Measurements from ENCODE around the gene BHMT. TPM values are rescaled to one million over a fixed set of nuclear protein-coding genes. Genes with fewer than 3 reads are reported as not detected.

BHMT gene
- total RNA-seq, 1 donor from 2014 or later = 20.4 TPM

DNA sequence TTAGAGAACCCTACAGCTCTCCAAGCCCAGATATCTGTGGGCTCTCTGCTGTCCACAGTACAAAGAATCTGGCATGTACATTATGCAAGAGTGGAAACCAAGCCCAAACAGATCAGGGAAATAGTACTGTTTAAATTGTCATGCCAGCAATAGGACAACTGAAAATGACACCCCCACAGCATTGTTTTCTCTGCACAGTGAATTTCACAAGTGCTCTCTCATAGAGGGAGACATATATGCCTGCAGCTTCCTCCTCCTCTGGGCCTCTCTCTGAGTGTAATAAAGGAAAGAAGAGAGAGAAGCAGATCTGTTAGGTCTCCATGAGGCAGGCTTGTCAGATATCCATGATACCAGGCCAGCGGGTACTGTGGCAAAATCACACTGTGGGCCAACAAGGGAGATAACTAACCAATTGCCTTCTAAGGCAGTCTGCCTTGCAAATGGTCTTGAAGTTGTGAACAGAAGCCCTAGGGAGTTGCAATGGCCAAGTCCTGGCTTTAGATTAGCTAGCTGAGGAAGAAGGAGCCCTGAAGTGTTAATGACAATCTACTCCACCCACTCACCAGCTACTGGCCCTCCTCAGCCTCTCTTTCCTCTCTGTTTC lies 69.9 kb downstream of the BHMT start:
- no peak overlapping the region for H3K27ac Mint-ChIP-seq (ENCODE audit: unreplicated experiment)
- no peaks in the 10 kb centered on the region for H3K27me3 Mint-ChIP-seq (ENCODE audit: unreplicated experiment)
- TF ChIP-seq, protein P1, sequence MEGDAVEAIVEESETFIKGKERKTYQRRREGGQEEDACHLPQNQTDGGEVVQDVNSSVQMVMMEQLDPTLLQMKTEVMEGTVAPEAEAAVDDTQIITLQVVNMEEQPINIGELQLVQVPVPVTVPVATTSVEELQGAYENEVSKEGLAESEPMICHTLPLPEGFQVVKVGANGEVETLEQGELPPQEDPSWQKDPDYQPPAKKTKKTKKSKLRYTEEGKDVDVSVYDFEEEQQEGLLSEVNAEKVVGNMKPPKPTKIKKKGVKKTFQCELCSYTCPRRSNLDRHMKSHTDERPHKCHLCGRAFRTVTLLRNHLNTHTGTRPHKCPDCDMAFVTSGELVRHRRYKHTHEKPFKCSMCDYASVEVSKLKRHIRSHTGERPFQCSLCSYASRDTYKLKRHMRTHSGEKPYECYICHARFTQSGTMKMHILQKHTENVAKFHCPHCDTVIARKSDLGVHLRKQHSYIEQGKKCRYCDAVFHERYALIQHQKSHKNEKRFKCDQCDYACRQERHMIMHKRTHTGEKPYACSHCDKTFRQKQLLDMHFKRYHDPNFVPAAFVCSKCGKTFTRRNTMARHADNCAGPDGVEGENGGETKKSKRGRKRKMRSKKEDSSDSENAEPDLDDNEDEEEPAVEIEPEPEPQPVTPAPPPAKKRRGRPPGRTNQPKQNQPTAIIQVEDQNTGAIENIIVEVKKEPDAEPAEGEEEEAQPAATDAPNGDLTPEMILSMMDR (IDR thresholded peaks at IDR 0.05; ENCODE audit: partially characterized antibody, unreplicated experiment) = no peak
- no peak overlapping the region for H3K4me3 Mint-ChIP-seq (ENCODE audit: unreplicated experiment)
- no peaks in the 10 kb centered on the region for H3K9me3 Mint-ChIP-seq (ENCODE audit: unreplicated experiment)
- DNase-seq = no peak
- peaks cover 2% of the 10 kb centered on the region for H3K4me1 Mint-ChIP-seq (ENCODE audit: low read depth, unreplicated experiment)
- H3K36me3 Mint-ChIP-seq (ENCODE audit: unreplicated experiment) = no peaks in the 10 kb centered on the region

Other genes with a start within 250 kb of the BHMT start
- gene ARSB, start 126.5 kb upstream of the BHMT start, total RNA-seq (ENCODE audit: unreplicated experiment) = 23.5 TPM
- 1.7 TPM for gene DMGDH, start 42.1 kb upstream of the BHMT start, total RNA-seq (ENCODE audit: unreplicated experiment)
- not detected for gene BHMT2, start 42.0 kb upstream of the BHMT start, total RNA-seq (ENCODE audit: unreplicated experiment)
- gene JMY, start 124.3 kb downstream of the BHMT start, total RNA-seq (ENCODE audit: unreplicated experiment) = 22.2 TPM

All from glutamatergic neuron (in vitro differentiated cells).